ENCODE results near the gene SOWAHA. TPM values are rescaled to one million over a fixed set of nuclear protein-coding genes. Genes with fewer than 3 reads are reported as not detected.
"Not testable (repeated sequence)": the region's sequence is repeated elsewhere in the genome, so short reads cannot be mapped to it uniquely, and the experiment has no call there.

SOWAHA gene
- total RNA-seq, 1 donor from 2014 or later = 0.20 TPM

- not testable (repeated sequence) for H3K36me3 Mint-ChIP-seq (ENCODE audit: low read depth, unreplicated experiment); DNase-seq (ENCODE audit: low read depth); H3K9me3 Mint-ChIP-seq (ENCODE audit: unreplicated experiment); H3K36me3 ChIP-seq (ENCODE audit: insufficient read depth, low read length); H3K27ac Mint-ChIP-seq (ENCODE audit: unreplicated experiment); H3K4me3 Mint-ChIP-seq (ENCODE audit: unreplicated experiment); H3K27ac ChIP-seq (ENCODE audit: low read depth, low read length); FAIRE-seq; H3K4me2 ChIP-seq (ENCODE audit: low read length); H3K79me2 ChIP-seq (ENCODE audit: insufficient read depth, low read length); H3K9me3 ChIP-seq (ENCODE audit: insufficient read depth, low read depth, low read length); H4K20me1 ChIP-seq (ENCODE audit: insufficient read depth, low read length); H3K4me3 ChIP-seq (ENCODE audit: insufficient read depth, low read depth, low read length); H3K4me1 Mint-ChIP-seq (ENCODE audit: low read depth, unreplicated experiment); H3K27me3 ChIP-seq (ENCODE audit: insufficient read depth, low read length); H3K4me1 ChIP-seq (ENCODE audit: insufficient read depth, low read length); H3K9ac ChIP-seq (ENCODE audit: low read length)
- H2AFZ ChIP-seq (ENCODE audit: low read depth, low read length) = peak overlapping the region; percentile 45
- peaks cover 17% of the 10 kb centered on the region for H3K27me3 Mint-ChIP-seq (ENCODE audit: low read depth, unreplicated experiment)
Measured at GRCh38 chr5:132806804-132807162, 6.3 kb upstream of the SOWAHA start.

- peaks cover 3% of the 10 kb centered on the region for H3K4me1 Mint-ChIP-seq (ENCODE audit: low read depth, unreplicated experiment)
- TF ChIP-seq CTCF (IDR thresholded peaks at IDR 0.05; ENCODE audit: insufficient read depth, low read depth, low read length) = no peak
- no peak for TF ChIP-seq EZH2 (IDR thresholded peaks at IDR 0.05; ENCODE audit: insufficient read depth, low read length)
- Histone ChIP-seq H2AFZ (ENCODE audit: low read depth, low read length) (peak overlapping the region; percentile 45), H3K27me3 (ENCODE audit: insufficient read depth, low read length) (peaks cover 9% of the 10 kb centered on the region), H3K4me2 (ENCODE audit: low read length) (no peak overlapping the region), H3K27ac (ENCODE audit: low read depth, low read length) (no peak overlapping the region), H3K4me3 (ENCODE audit: insufficient read depth, low read depth, low read length) (no peak overlapping the region), H4K20me1 (ENCODE audit: insufficient read depth, low read length) (no peaks in the 10 kb centered on the region), H3K36me3 (ENCODE audit: insufficient read depth, low read length) (no peaks in the 10 kb centered on the region), H3K9me3 (ENCODE audit: insufficient read depth, low read depth, low read length) (no peaks in the 10 kb centered on the region), H3K9ac (ENCODE audit: low read length) (no peak overlapping the region), H3K4me1 (ENCODE audit: insufficient read depth, low read length) (peaks cover 3% of the 10 kb centered on the region), H3K79me2 (ENCODE audit: insufficient read depth, low read length) (no peaks in the 10 kb centered on the region)
- H3K27me3 Mint-ChIP-seq (ENCODE audit: low read depth, unreplicated experiment) = peaks cover 22% of the 10 kb centered on the region
- FAIRE-seq (no peak), DNase-seq (ENCODE audit: low read depth) (no peak)
- H3K9me3 Mint-ChIP-seq (ENCODE audit: unreplicated experiment) = peaks cover 5% of the 10 kb centered on the region
- H3K4me3 Mint-ChIP-seq (ENCODE audit: unreplicated experiment) = no peak overlapping the region
- H3K36me3 Mint-ChIP-seq (ENCODE audit: low read depth, unreplicated experiment) = no peaks in the 10 kb centered on the region
- no peak overlapping the region for H3K27ac Mint-ChIP-seq (ENCODE audit: unreplicated experiment)
Measured at GRCh38 chr5:132807163-132807838, 5.8 kb upstream of the SOWAHA start.

- H3K4me1 ChIP-seq (ENCODE audit: insufficient read depth, low read length) = peaks cover 3% of the 10 kb centered on the region
- TF ChIP-seq CTCF (IDR thresholded peaks at IDR 0.05; ENCODE audit: insufficient read depth, low read depth, low read length) (no peak), EZH2 (IDR thresholded peaks at IDR 0.05; ENCODE audit: insufficient read depth, low read length) (no peak)
- peaks cover 17% of the 10 kb centered on the region for H3K27me3 ChIP-seq (ENCODE audit: insufficient read depth, low read length)
- H3K27me3 Mint-ChIP-seq (ENCODE audit: low read depth, unreplicated experiment) = peaks cover 30% of the 10 kb centered on the region
- no peak overlapping the region for H3K4me3 ChIP-seq (ENCODE audit: insufficient read depth, low read depth, low read length)
- H2AFZ ChIP-seq (ENCODE audit: low read depth, low read length) = no peak overlapping the region
- H4K20me1 ChIP-seq (ENCODE audit: insufficient read depth, low read length) = no peaks in the 10 kb centered on the region
- H3K27ac ChIP-seq (ENCODE audit: low read depth, low read length) = no peak overlapping the region
- peaks cover 3% of the 10 kb centered on the region for H3K4me1 Mint-ChIP-seq (ENCODE audit: low read depth, unreplicated experiment)
- no peak overlapping the region for H3K4me2 ChIP-seq (ENCODE audit: low read length)
- no peaks in the 10 kb centered on the region for H3K9me3 ChIP-seq (ENCODE audit: insufficient read depth, low read depth, low read length)
- peaks cover 5% of the 10 kb centered on the region for H3K9me3 Mint-ChIP-seq (ENCODE audit: unreplicated experiment)
- H3K36me3 Mint-ChIP-seq (ENCODE audit: low read depth, unreplicated experiment) = no peaks in the 10 kb centered on the region
- FAIRE-seq (no peak), DNase-seq (ENCODE audit: low read depth) (no peak)
- H3K27ac Mint-ChIP-seq (ENCODE audit: unreplicated experiment) = no peak overlapping the region
- H3K36me3 ChIP-seq (ENCODE audit: insufficient read depth, low read length) = no peaks in the 10 kb centered on the region
- H3K9ac ChIP-seq (ENCODE audit: low read length) = no peak overlapping the region
- no peaks in the 10 kb centered on the region for H3K79me2 ChIP-seq (ENCODE audit: insufficient read depth, low read length)
- H3K4me3 Mint-ChIP-seq (ENCODE audit: unreplicated experiment) = no peak overlapping the region
Measured at GRCh38 chr5:132808448-132808847, 4.7 kb upstream of the SOWAHA start.

Data from astrocyte (in vitro differentiated cells and primary cell).